ENCODE results near the gene DBH.
"Not testable (repeated sequence)": the region's sequence is repeated elsewhere in the genome, so short reads cannot be mapped to it uniquely, and the experiment has no call there.

DBH gene

DNA sequence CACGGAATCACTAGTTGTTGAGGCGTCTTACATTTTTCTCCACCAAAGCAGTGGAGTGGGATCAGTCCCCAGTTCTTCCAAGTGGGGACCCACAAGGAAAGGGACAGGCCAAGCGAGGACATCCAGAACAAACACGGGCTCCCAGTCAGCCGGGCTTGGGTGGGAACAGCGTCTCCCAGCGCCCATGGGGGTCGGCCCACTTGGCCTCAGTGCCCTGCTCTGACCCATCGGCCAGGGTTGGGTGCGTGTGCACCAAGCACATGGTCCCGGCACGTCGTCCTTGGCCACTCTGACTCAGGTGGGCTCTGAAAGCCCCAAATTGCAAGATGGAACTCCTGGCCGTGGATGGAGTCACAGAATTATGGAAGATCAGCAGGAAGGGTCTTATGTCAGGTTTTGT, 37.9 kb downstream of the DBH start:
- Histone ChIP-seq H2AFZ (ENCODE audit: low read length) (no peak overlapping the region), H3K9ac (ENCODE audit: low read length) (no peak overlapping the region), H3F3A (ENCODE audit: insufficient read depth, low read length) (no peaks in the 10 kb centered on the region), H3K36me3 (replicated peaks; ENCODE audit: insufficient read depth, low read length) (no peaks in the 10 kb centered on the region), H3K4me3 (ENCODE audit: low read length) (no peak overlapping the region), H3K9me2 (replicated peaks; ENCODE audit: insufficient read depth, low read length) (no peaks in the 10 kb centered on the region), H3K27me3 (replicated peaks; ENCODE audit: insufficient read depth, low read length) (peaks cover 93% of the 10 kb centered on the region), H3K4me2 (ENCODE audit: low read depth, low read length) (no peak overlapping the region), H3K79me2 (ENCODE audit: low read length) (no peaks in the 10 kb centered on the region), H3K4me1 (ENCODE audit: low read length) (no peaks in the 10 kb centered on the region), H4K20me1 (ENCODE audit: insufficient read depth, low read length) (no peaks in the 10 kb centered on the region), H3K27ac (ENCODE audit: low read length) (no peak overlapping the region), H3K9me3 (replicated peaks; ENCODE audit: insufficient read depth, low read length) (no peaks in the 10 kb centered on the region)
- no peak for TF ChIP-seq EZH2 (optimal IDR thresholded peaks at IDR 0.05; ENCODE audit: low read depth, low read length)
- no peak for TF ChIP-seq EZH2phosphoT487 (IDR thresholded peaks at IDR 0.05; ENCODE audit: low read length)
- TF ChIP-seq, protein P1, sequence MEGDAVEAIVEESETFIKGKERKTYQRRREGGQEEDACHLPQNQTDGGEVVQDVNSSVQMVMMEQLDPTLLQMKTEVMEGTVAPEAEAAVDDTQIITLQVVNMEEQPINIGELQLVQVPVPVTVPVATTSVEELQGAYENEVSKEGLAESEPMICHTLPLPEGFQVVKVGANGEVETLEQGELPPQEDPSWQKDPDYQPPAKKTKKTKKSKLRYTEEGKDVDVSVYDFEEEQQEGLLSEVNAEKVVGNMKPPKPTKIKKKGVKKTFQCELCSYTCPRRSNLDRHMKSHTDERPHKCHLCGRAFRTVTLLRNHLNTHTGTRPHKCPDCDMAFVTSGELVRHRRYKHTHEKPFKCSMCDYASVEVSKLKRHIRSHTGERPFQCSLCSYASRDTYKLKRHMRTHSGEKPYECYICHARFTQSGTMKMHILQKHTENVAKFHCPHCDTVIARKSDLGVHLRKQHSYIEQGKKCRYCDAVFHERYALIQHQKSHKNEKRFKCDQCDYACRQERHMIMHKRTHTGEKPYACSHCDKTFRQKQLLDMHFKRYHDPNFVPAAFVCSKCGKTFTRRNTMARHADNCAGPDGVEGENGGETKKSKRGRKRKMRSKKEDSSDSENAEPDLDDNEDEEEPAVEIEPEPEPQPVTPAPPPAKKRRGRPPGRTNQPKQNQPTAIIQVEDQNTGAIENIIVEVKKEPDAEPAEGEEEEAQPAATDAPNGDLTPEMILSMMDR (IDR thresholded peaks at IDR 0.05; ENCODE audit: low read length), result no peak
- DNase-seq, result no peak

DNA sequence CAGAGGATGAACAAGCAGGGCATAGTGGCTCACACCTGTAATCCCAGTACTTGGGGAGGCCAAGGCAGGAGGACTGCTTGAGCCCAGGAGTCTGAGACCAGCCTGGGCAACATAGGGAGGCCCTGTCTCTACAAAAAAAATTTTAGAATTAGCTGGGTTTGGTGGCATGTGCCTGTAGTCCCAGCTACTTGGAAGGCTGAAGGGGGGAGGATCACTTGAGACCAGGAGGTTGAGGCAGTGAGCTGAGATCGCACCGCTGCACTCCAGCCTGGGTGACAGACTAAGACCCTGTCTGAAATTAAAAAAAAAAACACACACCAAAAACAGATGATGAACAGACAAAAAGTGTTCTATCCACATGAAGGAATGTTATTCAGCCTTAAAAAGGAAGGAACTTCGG, 39.6 kb downstream of the DBH start:
- H2AFZ ChIP-seq (ENCODE audit: low read length); H3K4me3 ChIP-seq (ENCODE audit: low read length); H3K4me2 ChIP-seq (ENCODE audit: low read depth, low read length); H4K20me1 ChIP-seq (ENCODE audit: insufficient read depth, low read length); H3K9me2 ChIP-seq (replicated peaks; ENCODE audit: insufficient read depth, low read length); DNase-seq; H3K79me2 ChIP-seq (ENCODE audit: low read length); H3K9me3 ChIP-seq (replicated peaks; ENCODE audit: insufficient read depth, low read length); H3F3A ChIP-seq (ENCODE audit: insufficient read depth, low read length); H3K9ac ChIP-seq (ENCODE audit: low read length); H3K4me1 ChIP-seq (ENCODE audit: low read length); H3K27ac ChIP-seq (ENCODE audit: low read length); H3K36me3 ChIP-seq (replicated peaks; ENCODE audit: insufficient read depth, low read length): not testable (repeated sequence)
- peaks cover 99% of the 10 kb centered on the region for H3K27me3 ChIP-seq (replicated peaks; ENCODE audit: insufficient read depth, low read length)

DNA sequence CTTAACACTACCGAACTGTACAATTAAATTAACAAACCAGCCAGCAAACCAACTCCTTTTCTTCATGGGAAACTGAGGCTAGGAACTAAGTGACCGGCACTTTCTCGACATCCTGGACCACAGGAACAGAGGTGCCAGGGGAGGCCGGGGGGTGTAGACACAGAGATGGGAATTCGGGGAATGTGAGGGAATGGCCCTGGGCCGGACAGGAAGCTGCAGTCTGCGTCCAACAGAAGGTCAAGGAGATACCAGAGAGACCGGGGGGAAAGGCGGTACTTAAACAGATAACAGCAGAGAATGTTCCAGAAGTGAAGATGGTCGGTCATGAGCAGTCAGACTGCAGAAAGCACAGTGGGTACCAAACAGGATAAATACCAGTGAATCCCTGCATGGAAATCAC, 40.3 kb downstream of the DBH start:
- Histone ChIP-seq H4K20me1 (ENCODE audit: insufficient read depth, low read length) (no peaks in the 10 kb centered on the region), H2AFZ (ENCODE audit: low read length) (no peak overlapping the region), H3K4me3 (ENCODE audit: low read length) (no peak overlapping the region), H3K9me2 (replicated peaks; ENCODE audit: insufficient read depth, low read length) (no peaks in the 10 kb centered on the region), H3K27ac (ENCODE audit: low read length) (no peak overlapping the region), H3K36me3 (replicated peaks; ENCODE audit: insufficient read depth, low read length) (no peaks in the 10 kb centered on the region), H3K27me3 (replicated peaks; ENCODE audit: insufficient read depth, low read length) (peaks cover 99% of the 10 kb centered on the region), H3K9me3 (replicated peaks; ENCODE audit: insufficient read depth, low read length) (no peaks in the 10 kb centered on the region), H3F3A (ENCODE audit: insufficient read depth, low read length) (no peaks in the 10 kb centered on the region), H3K9ac (ENCODE audit: low read length) (no peak overlapping the region), H3K79me2 (ENCODE audit: low read length) (no peaks in the 10 kb centered on the region), H3K4me1 (ENCODE audit: low read length) (no peaks in the 10 kb centered on the region), H3K4me2 (ENCODE audit: low read depth, low read length) (no peak overlapping the region)
- no peak for DNase-seq
- TF ChIP-seq, protein P1 (IDR thresholded peaks at IDR 0.05; ENCODE audit: low read length), result no peak
- TF ChIP-seq EZH2phosphoT487 (IDR thresholded peaks at IDR 0.05; ENCODE audit: low read length) (no peak), EZH2 (optimal IDR thresholded peaks at IDR 0.05; ENCODE audit: low read depth, low read length) (no peak)

DNA sequence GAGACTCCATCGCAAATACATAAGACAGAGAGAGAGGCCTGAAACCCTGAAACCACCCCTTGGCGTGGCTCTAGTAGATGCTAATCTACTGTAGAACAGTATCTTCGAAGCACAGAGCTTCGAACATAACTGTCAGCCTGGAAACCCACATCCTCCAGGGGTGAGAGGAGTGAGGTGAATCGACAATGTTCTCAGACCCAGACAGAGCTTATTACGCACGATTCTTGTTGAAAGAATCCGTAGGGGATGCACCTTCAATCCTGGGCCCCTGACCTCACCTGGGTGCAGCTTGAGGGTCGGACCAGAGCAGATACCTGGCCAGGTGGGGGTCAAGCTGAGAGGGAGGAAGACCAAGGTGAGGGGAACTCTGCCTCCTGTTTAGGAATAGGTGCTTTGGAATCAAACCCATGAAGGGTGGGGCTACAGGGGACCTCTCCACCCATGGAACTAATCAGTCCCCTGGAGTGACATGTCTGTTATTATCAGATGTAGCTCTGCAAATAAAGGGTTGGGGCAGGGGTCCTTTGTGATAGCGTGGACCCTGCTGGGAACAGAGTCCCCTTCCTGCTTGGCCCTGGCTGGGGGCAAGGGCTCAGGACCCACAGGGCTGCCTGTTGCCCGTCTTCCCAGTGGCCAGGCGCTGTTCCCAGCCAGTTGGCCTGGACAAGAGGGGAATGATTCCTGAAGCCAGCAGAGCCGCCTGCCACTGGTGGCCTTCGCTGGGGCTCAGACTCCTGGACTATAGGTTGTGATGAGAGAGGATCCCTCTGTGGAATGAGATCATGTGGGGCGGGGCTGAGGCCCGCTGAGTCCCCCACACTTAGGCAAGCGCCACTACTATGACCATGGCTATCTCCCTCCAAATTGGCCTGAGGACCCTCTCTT, 41.2 kb downstream of the DBH start:
- H3K27ac ChIP-seq (ENCODE audit: low read length), result no peak overlapping the region
- no peaks in the 10 kb centered on the region for H3K79me2 ChIP-seq (ENCODE audit: low read length)
- no peaks in the 10 kb centered on the region for H4K20me1 ChIP-seq (ENCODE audit: insufficient read depth, low read length)
- no peaks in the 10 kb centered on the region for H3K4me1 ChIP-seq (ENCODE audit: low read length)
- H3K27me3 ChIP-seq (replicated peaks; ENCODE audit: insufficient read depth, low read length), result peaks cover 99% of the 10 kb centered on the region
- no peaks in the 10 kb centered on the region for H3K9me2 ChIP-seq (replicated peaks; ENCODE audit: insufficient read depth, low read length)
- no peak overlapping the region for H3K4me2 ChIP-seq (ENCODE audit: low read depth, low read length)
- no peak overlapping the region for H3K9ac ChIP-seq (ENCODE audit: low read length)
- H3K4me3 ChIP-seq (ENCODE audit: low read length), result no peak overlapping the region
- no peak for DNase-seq
- H3K9me3 ChIP-seq (replicated peaks; ENCODE audit: insufficient read depth, low read length), result no peaks in the 10 kb centered on the region
- H3F3A ChIP-seq (ENCODE audit: insufficient read depth, low read length), result no peaks in the 10 kb centered on the region
- no peak for TF ChIP-seq EZH2phosphoT487 (IDR thresholded peaks at IDR 0.05; ENCODE audit: low read length)
- TF ChIP-seq, protein P1 (IDR thresholded peaks at IDR 0.05; ENCODE audit: low read length), result no peak
- no peak for TF ChIP-seq EZH2 (optimal IDR thresholded peaks at IDR 0.05; ENCODE audit: low read depth, low read length)
- H3K36me3 ChIP-seq (replicated peaks; ENCODE audit: insufficient read depth, low read length), result no peaks in the 10 kb centered on the region
- no peak overlapping the region for H2AFZ ChIP-seq (ENCODE audit: low read length)
